ENCODE data around the gene BTBD2.

The BTBD2 gene

DNA sequence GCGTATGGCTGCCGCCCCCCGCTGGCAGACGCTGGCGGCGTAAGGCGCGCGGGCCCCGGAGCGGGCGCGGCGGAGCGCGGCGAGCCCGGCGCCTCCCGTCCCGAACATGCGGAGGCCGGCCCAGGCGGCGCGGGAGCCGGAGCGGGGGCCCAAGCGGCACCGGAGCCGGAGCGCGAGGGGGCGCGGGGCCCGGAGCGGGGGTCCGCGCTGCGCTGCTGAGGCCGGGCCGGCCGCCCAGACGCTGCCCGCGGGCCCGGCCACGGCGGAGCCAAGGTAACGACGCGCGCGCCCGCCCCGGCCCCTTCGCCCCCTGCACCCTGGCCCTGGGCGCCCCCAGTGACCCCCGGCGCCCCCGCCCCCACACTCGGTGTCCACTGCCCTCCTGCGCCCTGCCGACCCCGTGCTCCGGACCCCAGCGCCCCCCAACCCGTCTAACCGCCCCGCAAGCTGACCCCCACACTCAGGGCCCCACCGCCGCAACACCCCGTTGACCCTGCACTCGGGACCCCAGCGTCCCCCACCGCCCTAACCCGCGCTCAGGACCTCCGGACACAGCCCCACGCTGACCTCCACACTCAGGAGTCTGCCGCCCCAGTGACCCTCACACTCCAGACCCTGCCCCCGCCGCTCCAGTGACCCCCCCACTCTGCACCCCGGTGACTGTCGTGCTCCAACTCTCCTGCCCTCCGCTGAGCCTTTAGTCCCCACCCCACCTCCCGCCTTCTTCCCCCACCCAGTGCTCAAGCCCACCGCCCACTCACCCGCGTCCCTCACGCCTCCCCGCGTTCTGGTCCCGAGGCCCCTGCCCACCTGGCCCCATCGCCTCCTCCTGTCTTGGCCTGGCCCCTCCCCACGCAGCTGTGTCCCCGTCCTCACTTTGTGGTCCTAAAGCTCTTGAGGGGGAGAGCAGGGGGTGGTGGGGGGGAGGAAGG lies 74.1 kb downstream of the BTBD2 start, which contains the start of gene CSNK1G2:
Gene CSNK1G2 (plus strand): TSS at position 27 of the 932 bp plus-strand sequence. CDS start 28,601 bp downstream, outside the sequence.
- no peak for DNase-seq (ENCODE audit: low spot score)

DNA sequence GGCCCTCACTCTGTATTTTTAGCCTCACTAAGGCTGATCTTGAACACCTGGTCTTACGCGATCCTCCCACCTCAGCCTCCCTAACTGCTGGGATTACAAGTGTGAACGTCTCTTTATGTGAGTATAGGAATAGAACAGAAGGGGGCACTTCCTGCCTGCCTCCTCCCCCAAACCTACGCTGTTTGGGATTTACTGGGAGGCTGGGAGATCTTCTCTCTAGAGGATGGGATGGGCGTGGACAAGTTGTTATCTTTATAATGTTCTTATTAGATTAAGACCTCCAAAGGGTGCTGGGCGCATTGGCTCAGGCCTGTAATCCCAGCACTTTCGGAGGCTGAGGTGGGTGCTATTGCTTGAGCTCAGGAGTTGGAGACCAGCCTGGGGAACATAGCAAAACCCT lies 77.4 kb downstream of the BTBD2 start:
- DNase-seq (ENCODE audit: low spot score) = no peak

DNA sequence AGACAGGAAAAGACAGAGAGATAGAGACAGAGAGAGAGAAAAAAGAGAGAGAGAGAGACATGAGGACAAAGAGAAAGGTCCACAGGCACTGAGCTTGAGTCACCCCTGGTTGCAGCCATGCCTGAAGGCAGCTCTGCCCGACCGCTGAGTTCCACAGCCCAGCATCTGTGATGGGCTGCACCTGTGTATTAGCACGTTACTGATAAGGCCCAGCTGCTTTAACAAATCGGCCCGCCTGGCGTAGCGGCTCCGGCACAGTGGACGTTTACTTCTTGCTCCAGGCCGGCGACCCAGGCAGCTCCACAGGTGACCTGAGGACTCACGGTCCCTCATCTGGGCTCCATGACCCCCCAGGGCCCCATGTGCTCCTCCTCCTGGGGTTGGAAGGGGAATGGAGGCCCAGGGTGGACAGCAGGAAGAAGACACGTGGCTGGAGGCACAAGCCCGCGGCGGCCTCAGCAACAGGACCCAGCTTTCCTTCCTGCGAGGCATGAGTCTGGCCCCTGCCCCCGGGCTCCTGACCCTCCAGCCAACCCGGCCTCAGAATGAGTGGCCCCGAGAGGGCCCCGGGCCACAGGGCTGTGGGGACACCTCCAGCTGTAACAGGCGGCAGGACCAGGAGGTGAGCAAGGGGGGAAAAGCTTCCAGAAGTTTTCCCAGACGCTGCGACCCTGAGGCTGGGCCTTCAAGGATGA lies 78.5 kb downstream of the BTBD2 start:
- no peak for DNase-seq (ENCODE audit: low spot score)

DNA sequence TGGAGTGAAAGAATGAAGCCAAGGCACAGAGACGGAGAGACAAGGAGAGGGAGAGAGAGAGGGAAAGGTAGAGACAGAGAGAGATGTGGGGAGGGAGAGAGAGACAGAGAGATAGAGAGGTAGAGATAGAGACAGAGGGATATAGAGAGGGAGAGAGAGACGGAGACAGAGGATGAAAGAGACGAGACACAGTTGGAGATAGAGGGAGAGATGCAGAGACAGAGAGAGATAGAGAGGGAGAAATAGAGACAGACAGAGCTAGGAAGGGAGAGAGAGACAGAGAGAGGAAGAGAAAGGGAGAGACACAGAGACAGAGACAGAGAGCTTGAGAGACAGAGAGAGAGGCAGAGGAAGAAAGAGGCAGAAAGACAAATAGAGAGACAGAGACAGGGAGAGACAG lies 79.1 kb downstream of the BTBD2 start:
- DNase-seq (ENCODE audit: low spot score) = no peak

DNA sequence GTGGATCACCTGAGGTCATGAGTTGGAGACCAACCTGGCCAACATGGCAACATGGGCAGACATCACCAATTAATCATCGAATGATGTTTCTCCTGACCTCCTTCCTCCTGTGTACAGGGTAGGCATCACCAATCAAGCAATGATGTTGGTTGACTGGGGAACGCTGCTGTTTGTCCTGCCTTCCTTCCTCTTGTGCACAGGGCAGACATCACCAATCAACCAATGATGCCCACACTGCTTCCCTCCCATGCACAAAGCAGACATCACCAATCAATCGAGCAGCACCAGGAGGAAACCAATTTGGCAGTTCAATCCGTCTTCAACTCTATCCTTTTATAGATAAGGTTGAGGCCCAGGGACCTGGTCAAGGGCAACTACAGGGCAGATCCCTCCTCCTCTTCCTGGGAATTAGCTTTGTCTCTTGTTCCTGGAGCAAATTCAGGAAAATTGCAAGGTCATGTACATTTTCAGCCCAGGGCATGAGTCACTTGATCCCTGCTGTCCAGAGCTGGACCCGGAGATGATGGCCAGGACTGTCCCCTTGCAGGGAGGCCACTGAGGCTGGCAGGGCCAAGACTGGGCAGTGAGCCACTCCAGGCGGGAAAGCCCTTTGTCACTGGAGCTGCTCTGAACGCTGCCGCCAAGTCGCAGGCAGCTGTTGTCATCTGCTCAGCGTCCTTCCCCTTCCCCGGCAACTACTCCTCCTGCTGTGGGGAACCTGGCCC lies 79.9 kb downstream of the BTBD2 start:
- peak; percentile 45 for DNase-seq (ENCODE audit: low spot score)
